Activated CD8-positive, alpha-beta memory T cell treated with anti-CD3 and anti-CD28 coated beads for 48 hours (primary cell): ENCODE results near the gene GAL.

ENCODE experiments used
- DNase-seq, 3 experiments: peaks; one replicate each; pipeline ENCODE4 v3.0.0-alpha.2; 2020; ENCODE audit warnings: low read depth in 2 of 3, low spot score in 2 of 3

GAL gene

DNA sequence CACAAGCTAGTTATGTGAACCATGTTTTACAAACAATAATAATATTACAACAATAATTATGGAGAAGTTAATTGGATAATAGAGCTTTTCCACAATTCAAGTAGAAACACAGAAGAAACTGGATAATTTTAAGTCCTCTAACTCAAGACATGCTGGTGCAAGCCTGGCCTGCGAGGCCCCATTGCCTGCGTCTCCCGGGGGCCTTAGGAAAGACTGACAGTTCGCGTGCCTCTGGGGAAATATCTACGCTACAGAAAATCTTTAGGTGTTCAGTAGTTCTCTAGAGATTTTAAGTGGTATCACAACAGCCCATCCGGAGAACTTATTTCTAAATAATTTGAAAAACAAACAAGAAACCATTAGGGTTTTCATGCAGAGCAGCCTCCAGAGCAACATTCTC lies 23.2 kb downstream of the GAL start:
- DNase-seq = no peak

- DNase-seq = no peak
Measured at GRCh38 chr11:68709062-68709461, 24.7 kb downstream of the GAL start.

- no peak for DNase-seq
Measured at GRCh38 chr11:68710409-68710808, 26.1 kb downstream of the GAL start.

- no peak for DNase-seq
Measured at GRCh38 chr11:68711114-68711513, 26.8 kb downstream of the GAL start.

GRCh38 chr11:68714060-68714856 lies 29.9 kb downstream of the GAL start:
- DNase-seq = no peak

- no peak for DNase-seq
Measured at GRCh38 chr11:68715456-68716122, 31.2 kb downstream of the GAL start.

- DNase-seq = no peak
Measured at GRCh38 chr11:68721075-68721474, 36.7 kb downstream of the GAL start.

DNA sequence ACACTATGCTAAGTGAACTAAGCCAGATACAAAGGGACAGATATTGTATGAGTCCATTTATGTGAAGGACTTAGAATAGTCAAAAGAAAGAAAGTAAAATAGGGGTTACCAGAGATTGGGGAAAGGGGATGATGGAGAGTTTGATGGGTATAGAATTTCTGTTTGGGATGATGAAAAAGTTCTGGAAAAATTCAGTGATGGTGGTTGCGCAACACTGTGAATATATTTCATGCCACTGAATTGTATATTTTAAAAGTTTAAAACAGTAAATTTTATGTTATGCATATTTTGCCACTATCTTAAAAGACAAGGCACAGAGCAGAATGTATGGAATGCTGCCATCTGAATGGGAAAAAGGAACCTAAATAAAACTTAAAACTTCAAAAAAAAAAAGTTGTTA lies 37.8 kb downstream of the GAL start:
- no peak for DNase-seq

- no peak for DNase-seq
Measured at GRCh38 chr11:68724293-68724692, 39.9 kb downstream of the GAL start.

DNA sequence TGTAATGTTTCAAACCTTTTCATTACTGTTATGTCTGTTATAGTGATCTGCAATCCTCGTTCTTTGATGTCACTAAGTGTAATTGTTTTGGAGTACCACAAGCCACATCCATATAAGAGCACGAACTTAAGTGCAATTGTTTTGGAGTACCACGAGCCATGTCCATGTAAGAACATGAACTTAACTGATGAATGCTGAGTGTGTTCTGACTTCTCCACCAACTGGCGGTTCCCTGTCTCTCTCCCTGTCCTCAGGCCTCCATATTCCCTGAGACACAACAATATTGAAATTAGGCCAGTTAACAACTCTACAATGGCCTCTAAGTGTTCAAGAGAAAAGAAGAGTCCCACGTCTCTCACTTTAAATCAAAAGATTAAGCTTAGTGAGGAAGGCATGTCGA lies 43.4 kb downstream of the GAL start:
- no peak for DNase-seq

DNA sequence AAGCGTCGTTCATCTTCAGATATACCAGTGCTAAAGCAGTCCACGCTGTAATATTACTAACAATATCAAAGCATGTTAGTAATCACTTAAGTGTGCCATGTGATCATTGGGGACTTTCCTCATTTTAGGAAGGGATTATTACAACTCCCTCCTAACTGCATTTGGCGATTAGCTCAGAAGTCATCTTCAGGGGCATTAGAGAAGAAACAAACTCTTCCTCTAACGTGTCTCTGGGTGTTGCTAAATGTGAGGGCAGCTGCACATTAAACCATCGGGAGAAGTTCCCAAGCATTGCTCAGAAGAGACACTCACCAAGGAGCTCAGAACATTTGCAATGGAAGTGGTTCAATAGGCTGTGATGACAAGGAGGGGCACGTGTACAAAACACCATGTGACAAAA lies 49.8 kb downstream of the GAL start:
- DNase-seq = no peak

DNA sequence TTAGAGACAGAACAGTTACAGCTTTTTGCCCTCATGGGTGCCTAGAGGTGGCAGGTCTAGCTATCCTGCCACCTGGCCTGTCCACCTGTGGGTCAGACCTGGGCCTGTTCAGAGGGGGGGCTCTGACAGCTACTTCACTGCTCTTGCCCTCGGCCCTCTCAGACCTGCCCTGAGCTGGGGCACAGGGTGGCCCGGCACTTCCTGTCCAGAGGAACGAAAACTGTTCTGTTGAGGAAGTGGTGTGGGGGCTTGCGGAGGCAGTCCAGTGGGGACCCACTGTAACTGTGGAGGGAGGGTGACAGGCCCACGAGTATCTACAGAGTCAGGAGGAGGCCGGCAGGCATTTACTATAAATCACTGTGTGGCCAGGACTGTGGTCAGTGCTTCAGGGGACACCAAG lies 50.8 kb downstream of the GAL start:
- DNase-seq = no peak

DNA sequence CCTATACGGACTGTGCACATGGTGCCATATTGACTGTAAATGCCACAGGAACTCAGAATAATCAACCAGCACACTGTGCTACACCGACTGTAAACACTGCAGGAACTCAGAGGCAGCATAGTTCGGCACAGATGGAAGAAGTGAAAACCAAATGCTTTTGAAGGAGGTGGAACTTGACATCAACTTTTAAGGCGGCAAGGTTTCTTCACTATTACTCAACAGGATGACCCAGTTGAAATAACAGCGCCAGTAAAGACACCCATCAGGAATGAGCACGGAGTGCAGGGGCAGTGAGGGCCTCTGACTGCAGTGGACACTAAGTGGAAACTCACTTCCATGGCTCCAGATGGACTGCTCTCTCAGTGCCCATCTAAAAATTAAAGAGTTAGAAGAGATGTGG lies 51.3 kb downstream of the GAL start:
- no peak for DNase-seq
